K562 (cell line): ENCODE measurements around the gene PIGH. TPM values are rescaled to one million over a fixed set of nuclear protein-coding genes. Genes with fewer than 3 reads are reported as not detected.

Experiments
- AFF1 ChIP-seq, 2 experiments: fragments of 450-650 bp; IDR thresholded peaks; 2 replicates each; pipeline ENCODE4 v1.6.1; 2018; ENCODE audit warnings: mild to moderate bottlenecking in 2 of 2, low read depth in 1 of 2; ENCODE audit not compliant: partially characterized antibody in 2 of 2
- BCOR ChIP-seq: fragments of 450-650 bp; IDR thresholded peaks from 2 replicates; pipeline ENCODE4 v1.6.1; 2016
- DACH1 ChIP-seq: fragments of 450-650 bp; IDR thresholded peaks from 2 replicates; pipeline ENCODE4 v1.6.1; 2018; ENCODE audit not compliant: partially characterized antibody
- ELF4 ChIP-seq: fragments of 450-650 bp; formaldehyde crosslinking; IDR thresholded peaks from 2 replicates; pipeline ENCODE4 v1.4.0; 2022; ENCODE audit warnings: missing genetic modification characterization
- ERF ChIP-seq: fragments of 450-650 bp; formaldehyde crosslinking; IDR thresholded peaks from 2 replicates; pipeline ENCODE4 v1.4.0; 2020; ENCODE audit warnings: mild to moderate bottlenecking, mixed read lengths
- FOXJ3 ChIP-seq: sonication (generic); formaldehyde crosslinking; IDR thresholded peaks from 2 replicates; pipeline ENCODE4 v1.4.0; 2020; ENCODE audit warnings: mild to moderate bottlenecking, missing genetic modification reagents
- FOXM1 ChIP-seq, 2 experiments: fragments of 450-650 bp in 1 of 2; sonication (generic) in 1 of 2; formaldehyde crosslinking in 1 of 2; IDR thresholded peaks; 2 replicates each; pipeline versions ENCODE4 v1.6.1 to v1.9.0; 2017 to 2022; ENCODE audit warnings: low read depth in 2 of 2, mild to moderate bottlenecking in 2 of 2, missing genetic modification reagents in 1 of 2, moderate library complexity in 1 of 2
- HNRNPH1 ChIP-seq: fragments of 200-400 bp; formaldehyde crosslinking; optimal IDR thresholded peaks from 2 replicates; pipeline ENCODE3; 2017; ENCODE audit warnings: low read depth, mild to moderate bottlenecking, low read length, moderate library complexity
- HNRNPK ChIP-seq: fragments of 200-400 bp; formaldehyde crosslinking; IDR thresholded peaks from one replicate; pipeline ENCODE4 v1.6.1; 2018; ENCODE audit warnings: mild to moderate bottlenecking, low read depth, low read length; ENCODE audit not compliant: poor library complexity, severe bottlenecking
- KAT7 ChIP-seq: sonication (generic); formaldehyde crosslinking; IDR thresholded peaks from 2 replicates; pipeline ENCODE4 v1.8.0; 2022; ENCODE audit warnings: missing genetic modification reagents, mild to moderate bottlenecking, borderline replicate concordance
- KAT8 ChIP-seq: fragments of 450-650 bp; IDR thresholded peaks from 2 replicates; pipeline ENCODE4 v1.6.1; 2016; ENCODE audit warnings: low read depth, mild to moderate bottlenecking
- MTF1 ChIP-seq: fragments of 250-450 bp; sonication (Bioruptor Pico); IDR thresholded peaks from 2 replicates; pipeline ENCODE4 v1.9.0; 2021; ENCODE audit warnings: moderate library complexity, mild to moderate bottlenecking, inconsistent platforms, borderline replicate concordance
- RERE ChIP-seq: sonication (generic); formaldehyde crosslinking; IDR thresholded peaks from 2 replicates; pipeline ENCODE4 v1.8.0; 2023; ENCODE audit warnings: missing genetic modification reagents, mild to moderate bottlenecking, borderline replicate concordance
- SMARCA5 ChIP-seq: fragments of 450-650 bp; IDR thresholded peaks from 2 replicates; pipeline ENCODE4 v1.6.1; 2016
- SMARCC2 ChIP-seq: fragments of 450-650 bp; IDR thresholded peaks from 2 replicates; pipeline ENCODE4 v1.6.1; 2017; ENCODE audit warnings: antibody characterized with exemption, moderate library complexity, mild to moderate bottlenecking, low read depth
- SPI1 ChIP-seq: IDR thresholded peaks from 2 replicates; pipeline ENCODE4 v1.6.1; 2011; ENCODE audit warnings: low read depth, low read length, control low read depth, borderline replicate concordance
- TSC22D4 ChIP-seq: fragments of 450-650 bp; IDR thresholded peaks from 2 replicates; pipeline ENCODE4 v1.6.1; 2016; ENCODE audit warnings: missing genetic modification characterization, missing biosample characterization, control low read depth
- ZNF589 ChIP-seq: fragments of 200-800 bp; sonication (Bioruptor generic); IDR thresholded peaks from 2 replicates; pipeline ENCODE4 v1.6.1; 2016; ENCODE audit warnings: low read depth, missing genetic modification characterization, missing compliant biosample characterization
- ZSCAN29 ChIP-seq: fragments of 450-650 bp; IDR thresholded peaks from 2 replicates; pipeline ENCODE4 v1.6.1; 2017
- polyA plus RNA-seq, 8 experiments: library from polyadenylated mRNA; depleted of rRNA in 4 of 8; stranded (reverse) in 5 of 8; unstranded in 3 of 8; fragments of >200 nt; fragmentation: Nextera tagmentation in 2 of 8; fragmentation: Illumina TruSeq in 1 of 8; extraction: Ambion mirVana in 2 of 8; extraction: Trizol in 1 of 8; gene quantifications; 2 replicates each; pipeline versions ENCODE4 v1.2.1 to v1.2.3, GENCODE V29; 2011 to 2014; ENCODE audit warnings: inconsistent platforms in 1 of 8, missing spikeins in 1 of 8
- total RNA-seq, 7 experiments: library from RNA; depleted of rRNA in 6 of 7; stranded (reverse); fragments of >200 nt in 6 of 7; fragmentation: Illumina TruSeq in 2 of 7; extraction: Trizol in 2 of 7; gene quantifications; 2 replicates each; pipeline versions ENCODE4 v1.2.1 to v1.2.3, GENCODE V29; 2011 to 2021; ENCODE audit warnings: low replicate concordance in 1 of 7

The PIGH gene
- total and polyA plus RNA-seq, 9 of the 15 experiments (the other 6 are each of a cell fraction or from before 2014, with no cell fraction given), result 21.1 to 53.4 (median 24.7) TPM

GRCh38 chr14:67599698-67600561 lies at the start of gene PIGH (continued):
- TF ChIP-seq SMARCC2, result no peak
- TF ChIP-seq FOXM1 (IDR thresholded peaks at IDR 0.05; ENCODE audit: low read depth), result no peak
- TF ChIP-seq FOXM1 (CRISPR knock-in tag; IDR thresholded peaks at IDR 0.05; ENCODE audit: low read depth), result no peak
- TF ChIP-seq RERE, result no peak
- no peak for TF ChIP-seq KAT7 (CRISPR knock-in tag)
- no peak for TF ChIP-seq AFF1 (IDR thresholded peaks at IDR 0.05; ENCODE audit: low read depth in 1 of 2, partially characterized antibody in 2 of 2)
- no peak for TF ChIP-seq HNRNPK
- TF ChIP-seq FOXJ3, result no peak
- no peak for TF ChIP-seq HNRNPH1
- no peak for TF ChIP-seq SPI1
- TF ChIP-seq ZSCAN29, result no peak
- TF ChIP-seq ERF (CRISPR knock-in tag), result 0 out of 2 replicates have a peak, but pooled peaks have one; percentile 47
- TF ChIP-seq TSC22D4, result no peak
- no peak for TF ChIP-seq MTF1 (CRISPR knock-in tag)
- TF ChIP-seq ZNF589 (CRISPR knock-in tag), result peak; percentile 32; the same call in 1 of the 2 replicates
- TF ChIP-seq ELF4 (CRISPR knock-in tag), result no peak
- TF ChIP-seq DACH1, result peak; percentile 19
- no peak for TF ChIP-seq KAT8
- TF ChIP-seq SMARCA5, result no peak
- TF ChIP-seq BCOR, result no peak
